Peyer's patch (tissue), 4 donors: Measurements from ENCODE around the gene OCA2.
"Not testable (repeated sequence)": the region's sequence is repeated elsewhere in the genome, so short reads cannot be mapped to it uniquely, and the experiment has no call there.

Experiments
- CTCF ChIP-seq, 6 experiments: fragments of 450-650 bp in 4 of 6; fragments of 200-600 bp in 2 of 6; sonication (generic) in 1 of 6; IDR thresholded peaks; one replicate each; pipeline ENCODE4 v1.5.1; 2017 to 2019; ENCODE audit warnings: antibody characterized with exemption in 6 of 6, mild to moderate bottlenecking in 3 of 6, moderate library complexity in 1 of 6
- POLR2A ChIP-seq, 2 donors: fragments of 450-650 bp; IDR thresholded peaks; one replicate each; pipeline ENCODE4 v1.5.1; 2017; ENCODE audit warnings: antibody characterized with exemption in 2 of 2, mild to moderate bottlenecking in 2 of 2, moderate library complexity in 2 of 2

DNA sequence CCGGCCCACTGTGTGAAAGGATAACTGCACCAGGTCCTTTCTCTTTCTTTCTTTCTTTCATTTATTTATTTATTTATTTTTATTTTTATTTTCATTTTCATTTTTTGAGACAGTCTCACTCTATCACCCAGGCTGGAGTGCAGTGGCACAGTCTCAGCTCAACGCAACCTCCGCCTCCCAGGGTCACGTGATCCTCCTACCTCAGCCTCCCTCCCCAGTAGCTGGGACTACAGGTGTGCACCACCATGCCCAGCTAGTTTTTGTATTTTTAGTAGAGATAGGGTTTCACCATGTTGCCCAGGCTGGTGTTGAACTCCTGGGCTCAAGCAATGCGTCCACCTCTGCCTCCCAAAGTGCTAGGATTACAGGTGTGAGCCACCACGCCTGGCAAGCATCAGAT is 146.5 kb downstream of the OCA2 start:
- TF ChIP-seq CTCF, POLR2A (IDR thresholded peaks at IDR 0.05): not testable (repeated sequence)
